Endothelial cell of umbilical vein (primary cell): ENCODE measurements around the gene MYO5B. TPM values are rescaled to one million over a fixed set of nuclear protein-coding genes. Genes with fewer than 3 reads are reported as not detected.

ENCODE experiments used
- BruUV-seq: library from RNA; stranded (reverse); fragments of 400-500 nt; replicated peaks from 2 replicates; lab custom pipeline; 2021; lab: Mats Ljungman, UMichigan
- CTCF ChIA-PET: fragments of 300-600, 350-600 bp; sonication (Branson Sonifier 250); formaldehyde crosslinking; loops from one replicate; lab custom pipeline; 2021; ENCODE audit warnings: antibody characterized with exemption, inconsistent platforms; lab: Charles Lee
- POLR2A ChIA-PET: fragments of 300-600, 350-600 bp; sonication (Branson Sonifier 250); formaldehyde crosslinking; loops from one replicate; lab custom pipeline; 2021; ENCODE audit warnings: antibody characterized with exemption, inconsistent platforms; lab: Charles Lee
- DNase-seq: peaks from one replicate; pipeline ENCODE4 v3.0.0-alpha.2; 2011; ENCODE audit warnings: low read depth, low spot score
- FAIRE-seq: peaks from 2 replicates; lab custom pipeline; 2011; peaks lifted over from hg19 to GRCh38; lab: Jason Lieb, UNC
- H2AFZ ChIP-seq: 2 replicates; pipeline ENCODE4 v1.6.0; 2012; ENCODE audit warnings: low read depth, low read length, control low read depth, inconsistent platforms
- H3K27ac ChIP-seq: 2 replicates; pipeline ENCODE4 v1.5.1; 2011; ENCODE audit warnings: low read depth, mild to moderate bottlenecking, control low read depth, low read length, moderate library complexity; ENCODE audit not compliant: insufficient read depth
- H3K27me3 ChIP-seq, 2 experiments: 2 replicates each; pipeline versions ENCODE4 v1.6.0 to v1.6.1; 2011; ENCODE audit warnings: low read length in 2 of 2, mixed read lengths in 1 of 2; ENCODE audit not compliant: control insufficient read depth in 2 of 2, insufficient read depth in 2 of 2
- H3K36me3 ChIP-seq, 2 experiments: 2 replicates in 1 of 2; 3 replicates in 1 of 2; pipeline ENCODE4 v1.5.1; 2011; ENCODE audit warnings: low read length in 2 of 2, mild to moderate bottlenecking in 1 of 2, moderate library complexity in 1 of 2; ENCODE audit not compliant: control insufficient read depth in 2 of 2, insufficient read depth in 2 of 2; ENCODE audit errors: extremely low read depth in 1 of 2
- H3K4me1 ChIP-seq: 3 replicates; pipeline ENCODE4 v1.5.1; 2011; ENCODE audit warnings: mild to moderate bottlenecking, low read length; ENCODE audit not compliant: control insufficient read depth, insufficient read depth; ENCODE audit errors: extremely low read depth
- H3K4me2 ChIP-seq: 2 replicates; pipeline ENCODE4 v1.6.1; 2011; ENCODE audit warnings: low read length, control low read depth, mixed read lengths; ENCODE audit not compliant: insufficient read depth
- H3K4me3 ChIP-seq, 3 experiments: fragments of 200-600 bp in 1 of 3; sonication (generic), shearing (Covaris generic) in 1 of 3; replicated peaks in 1 of 3; 2 replicates each; pipeline ENCODE4 v1.5.1; 2011 to 2016; ENCODE audit warnings: control low read depth in 3 of 3, low read length in 3 of 3, mild to moderate bottlenecking in 2 of 3, inconsistent platforms in 1 of 3, low read depth in 1 of 3, moderate library complexity in 1 of 3; ENCODE audit not compliant: insufficient read depth in 1 of 3
- H3K79me2 ChIP-seq: 2 replicates; pipeline ENCODE4 v1.6.0; 2012; ENCODE audit warnings: low read length, inconsistent platforms; ENCODE audit not compliant: control insufficient read depth, insufficient read depth
- H3K9ac ChIP-seq: replicated peaks from 2 replicates; pipeline ENCODE3; 2011; ENCODE audit warnings: low read length, control low read depth; ENCODE audit not compliant: insufficient read depth; ENCODE audit errors: extremely low read depth
- H3K9me1 ChIP-seq: replicated peaks from 3 replicates; pipeline ENCODE4 v1.6.0; 2011; ENCODE audit warnings: mild to moderate bottlenecking, low read length; ENCODE audit not compliant: control insufficient read depth, insufficient read depth; ENCODE audit errors: extremely low read depth
- H3K9me3 ChIP-seq: replicated peaks from 2 replicates; pipeline ENCODE4 v1.5.1; 2012; ENCODE audit warnings: low read length, inconsistent platforms; ENCODE audit not compliant: control insufficient read depth, insufficient read depth
- H4K20me1 ChIP-seq: replicated peaks from 2 replicates; pipeline ENCODE3; 2011; ENCODE audit warnings: mild to moderate bottlenecking, low read length; ENCODE audit not compliant: control insufficient read depth, insufficient read depth; ENCODE audit errors: extremely low read depth
- GATA2 ChIP-seq: IDR thresholded peaks from 2 replicates; pipeline ENCODE4 v1.7.0; 2011; ENCODE audit warnings: low read depth, mild to moderate bottlenecking, moderate library complexity, mixed read lengths, low read length; ENCODE audit not compliant: insufficient read length, insufficient read depth
- JUN ChIP-seq: IDR thresholded peaks from 2 replicates; pipeline ENCODE4 v1.6.1; 2011; ENCODE audit warnings: borderline replicate concordance, low read depth; ENCODE audit not compliant: insufficient read length, insufficient read depth
- MYC ChIP-seq: IDR thresholded peaks from one replicate; pipeline ENCODE4 v1.6.1; 2011; ENCODE audit warnings: mild to moderate bottlenecking, low read depth, low read length
- POLR2A ChIP-seq: IDR thresholded peaks from 2 replicates; pipeline ENCODE4 v1.6.1; 2012; ENCODE audit warnings: low read depth, mild to moderate bottlenecking, control low read depth, low read length
- POLR2AphosphoS5 ChIP-seq: IDR thresholded peaks from 2 replicates; pipeline ENCODE4 v1.6.1; 2012; ENCODE audit warnings: low read depth, mild to moderate bottlenecking, control low read depth, low read length, moderate library complexity; ENCODE audit not compliant: insufficient read depth
- dilution Hi-C: fragments of 300-500 bp; cut with MboI; formaldehyde crosslinking; loops from one replicate; pipeline ENCODE4 v1.15.0; 2019; ENCODE audit warnings: low sequenced_read_pairs; ENCODE audit not compliant: extremely low pct_ligation_motif_present
- intact Hi-C: fragments of 100-400 bp; cut with micrococcal nuclease; formaldehyde crosslinking; loops from one replicate; pipeline ENCODE4 v1.10.0; 2022
- polyA plus RNA-seq, 4 experiments: library from polyadenylated mRNA; depleted of rRNA in 3 of 4; stranded (reverse) in 3 of 4; unstranded in 1 of 4; fragments of >200 nt; gene quantifications; 2 replicates each; pipeline versions ENCODE4 v1.2.1 to v1.2.3, GENCODE V29; 2011 to 2012; ENCODE audit warnings: missing spikeins in 1 of 4
- total RNA-seq: library from RNA; stranded (reverse); gene quantifications from 2 replicates; pipeline ENCODE4 v1.2.3, GENCODE V29; 2021
- TF ChIP-seq, protein P1 (sequence below), 2 donors: IDR thresholded peaks; 1 replicate in 1 of 2; 2 replicates in 1 of 2; pipeline ENCODE4 v1.5.1; 2011; ENCODE audit warnings: low read length in 2 of 2, mild to moderate bottlenecking in 2 of 2, moderate library complexity in 2 of 2, control low read depth in 1 of 2, inconsistent platforms in 1 of 2, low read depth in 1 of 2; ENCODE audit not compliant: insufficient read depth in 1 of 2; ENCODE audit errors: extremely low read depth in 1 of 2

The MYO5B gene
- total and polyA plus RNA-seq, 2 donors (not counting 3 experiments of a cell fraction or from before 2014, with no cell fraction given): 0.54 to 1.1 TPM

DNA sequence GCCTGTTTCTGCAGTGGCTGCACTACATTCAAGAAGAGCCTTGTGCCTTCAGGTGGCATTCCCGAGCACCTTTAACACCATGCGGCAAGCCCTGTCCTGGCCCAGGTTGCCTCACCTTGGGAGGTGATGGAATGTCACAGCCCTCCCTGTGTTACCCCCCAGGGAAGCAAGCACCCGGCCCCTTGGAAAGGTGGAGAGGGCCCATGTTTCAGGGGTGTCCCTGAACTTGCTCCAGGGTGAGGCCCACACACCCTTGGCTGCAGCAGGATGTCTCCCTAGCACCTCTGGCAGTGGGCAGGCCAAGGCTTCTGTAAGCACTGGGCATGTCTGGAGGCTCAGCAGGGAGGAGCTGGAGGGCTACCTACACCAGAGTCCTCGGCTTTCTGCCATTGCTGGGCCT, 352.3 kb downstream of the MYO5B start:
- dilution Hi-C loops: no loop called here
- no TSS peak for BruUV-seq
- Histone ChIP-seq H3K9ac (no peak overlapping the region), H3K27me3 (no peaks in the 10 kb centered on the region), H3K9me1 (no peaks in the 10 kb centered on the region), H3K79me2 (no peaks in the 10 kb centered on the region), H3K4me3 (no peak overlapping the region), H4K20me1 (no peaks in the 10 kb centered on the region), H2AFZ (no peak overlapping the region), H3K4me2 (no peak overlapping the region), H3K4me1 (peaks cover 2% of the 10 kb centered on the region), H3K27ac (no peak overlapping the region), H3K9me3 (no peaks in the 10 kb centered on the region), H3K36me3 (no peaks in the 10 kb centered on the region)
- intact Hi-C loops: no loop called here
- DNase-seq: no peak
- POLR2A ChIA-PET: no interaction called here
- CTCF ChIA-PET: interaction anchor here (1.3 to 1.9 kb wide), 2 partner anchors 15 to 332 kb away, joined by 6 read pairs; no protein-coding TSS in a partner anchor
- no peak for FAIRE-seq
- TF ChIP-seq JUN: no peak
- TF ChIP-seq, protein P1, sequence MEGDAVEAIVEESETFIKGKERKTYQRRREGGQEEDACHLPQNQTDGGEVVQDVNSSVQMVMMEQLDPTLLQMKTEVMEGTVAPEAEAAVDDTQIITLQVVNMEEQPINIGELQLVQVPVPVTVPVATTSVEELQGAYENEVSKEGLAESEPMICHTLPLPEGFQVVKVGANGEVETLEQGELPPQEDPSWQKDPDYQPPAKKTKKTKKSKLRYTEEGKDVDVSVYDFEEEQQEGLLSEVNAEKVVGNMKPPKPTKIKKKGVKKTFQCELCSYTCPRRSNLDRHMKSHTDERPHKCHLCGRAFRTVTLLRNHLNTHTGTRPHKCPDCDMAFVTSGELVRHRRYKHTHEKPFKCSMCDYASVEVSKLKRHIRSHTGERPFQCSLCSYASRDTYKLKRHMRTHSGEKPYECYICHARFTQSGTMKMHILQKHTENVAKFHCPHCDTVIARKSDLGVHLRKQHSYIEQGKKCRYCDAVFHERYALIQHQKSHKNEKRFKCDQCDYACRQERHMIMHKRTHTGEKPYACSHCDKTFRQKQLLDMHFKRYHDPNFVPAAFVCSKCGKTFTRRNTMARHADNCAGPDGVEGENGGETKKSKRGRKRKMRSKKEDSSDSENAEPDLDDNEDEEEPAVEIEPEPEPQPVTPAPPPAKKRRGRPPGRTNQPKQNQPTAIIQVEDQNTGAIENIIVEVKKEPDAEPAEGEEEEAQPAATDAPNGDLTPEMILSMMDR (IDR thresholded peaks at IDR 0.05; ENCODE audit: extremely low read depth in 1 of 2, insufficient read depth in 1 of 2, low read depth in 1 of 2, low read length in 2 of 2): no peak
- TF ChIP-seq MYC: no peak
- no peak for TF ChIP-seq GATA2
- no peak for TF ChIP-seq POLR2A
- no peak for TF ChIP-seq POLR2AphosphoS5
